Testis (tissue), 3 donors: ENCODE measurements around the gene CDX2. TPM values are rescaled to one million over a fixed set of nuclear protein-coding genes. Genes with fewer than 3 reads are reported as not detected.

Source experiments
- DNase-seq: peaks from one replicate; pipeline ENCODE4 v3.0.0-alpha.2; 2019
- H3K27ac ChIP-seq, 2 donors: fragments of 200-600 bp; sonication (generic); one replicate each; pipeline ENCODE4 v1.5.1; 2019
- H3K27me3 ChIP-seq: fragments of 200-600 bp; sonication (generic); one replicate; pipeline ENCODE4 v1.5.1; 2019
- H3K36me3 ChIP-seq: fragments of 200-600 bp; sonication (generic); one replicate; pipeline ENCODE4 v1.5.1; 2017; ENCODE audit warnings: low read depth; ENCODE audit errors: missing control alignments
- H3K4me1 ChIP-seq: fragments of 200-600 bp; sonication (generic); one replicate; pipeline ENCODE4 v1.5.1; 2019
- H3K4me3 ChIP-seq, 2 donors: fragments of 200-600 bp; sonication (generic); one replicate each; pipeline ENCODE4 v1.5.1; 2017 to 2019
- H3K9me3 ChIP-seq: fragments of 200-600 bp; sonication (generic); one replicate; pipeline ENCODE4 v1.5.1; 2017
- POLR2A ChIP-seq: fragments of 450-650 bp; IDR thresholded peaks from one replicate; pipeline ENCODE4 v1.6.1; 2017; ENCODE audit warnings: antibody characterized with exemption, mild to moderate bottlenecking, moderate library complexity
- WGBS, 2 donors: methylation state at CpG; one replicate each; pipeline ENCODE4 v1.1.5; 2018; 5-methylcytosine and 5-hydroxymethylcytosine counted together
- intact Hi-C: fragments of 100-400 bp; cut with DNase I; formaldehyde crosslinking; loops from one replicate; pipeline ENCODE4 v1.15.1; 2023; ENCODE audit warnings: low total_unique reads
- polyA plus RNA-seq: library from polyadenylated mRNA; stranded (reverse); fragments of 350-450 nt; fragmentation: Illumina TruSeq; extraction: RNeasy Lipid Tissue Mini Kit (QIAGEN cat#74804); gene quantifications from one replicate; pipeline ENCODE4 v1.2.3, GENCODE V29; 2014; ENCODE audit warnings: low read depth, low replicate concordance; ENCODE audit not compliant: insufficient read depth
- small RNA-seq, 2 donors: library from RNA; depleted of rRNA; stranded (forward); fragments of <200 nt; gene quantifications; one replicate each; pipeline ENCODE3, GENCODE V24; 2016
- total RNA-seq, 2 donors: library from RNA; depleted of rRNA; stranded (reverse); fragments of >200 nt; gene quantifications; one replicate each; pipeline ENCODE4 v1.2.3, GENCODE V29; 2016
- TF ChIP-seq, protein P1 (sequence below), 3 experiments: fragments of 450-650 bp in 2 of 3; fragments of 200-600 bp in 1 of 3; sonication (generic) in 1 of 3; IDR thresholded peaks; one replicate each; pipeline ENCODE4 v1.5.1; 2016 to 2019; ENCODE audit warnings: antibody characterized with exemption in 3 of 3, mild to moderate bottlenecking in 2 of 3, moderate library complexity in 1 of 3

Gene CDX2
- total and polyA plus RNA-seq, 3 donors from 2014 or later, result 0.06 to 0.08 TPM; not detected in 1

DNA sequence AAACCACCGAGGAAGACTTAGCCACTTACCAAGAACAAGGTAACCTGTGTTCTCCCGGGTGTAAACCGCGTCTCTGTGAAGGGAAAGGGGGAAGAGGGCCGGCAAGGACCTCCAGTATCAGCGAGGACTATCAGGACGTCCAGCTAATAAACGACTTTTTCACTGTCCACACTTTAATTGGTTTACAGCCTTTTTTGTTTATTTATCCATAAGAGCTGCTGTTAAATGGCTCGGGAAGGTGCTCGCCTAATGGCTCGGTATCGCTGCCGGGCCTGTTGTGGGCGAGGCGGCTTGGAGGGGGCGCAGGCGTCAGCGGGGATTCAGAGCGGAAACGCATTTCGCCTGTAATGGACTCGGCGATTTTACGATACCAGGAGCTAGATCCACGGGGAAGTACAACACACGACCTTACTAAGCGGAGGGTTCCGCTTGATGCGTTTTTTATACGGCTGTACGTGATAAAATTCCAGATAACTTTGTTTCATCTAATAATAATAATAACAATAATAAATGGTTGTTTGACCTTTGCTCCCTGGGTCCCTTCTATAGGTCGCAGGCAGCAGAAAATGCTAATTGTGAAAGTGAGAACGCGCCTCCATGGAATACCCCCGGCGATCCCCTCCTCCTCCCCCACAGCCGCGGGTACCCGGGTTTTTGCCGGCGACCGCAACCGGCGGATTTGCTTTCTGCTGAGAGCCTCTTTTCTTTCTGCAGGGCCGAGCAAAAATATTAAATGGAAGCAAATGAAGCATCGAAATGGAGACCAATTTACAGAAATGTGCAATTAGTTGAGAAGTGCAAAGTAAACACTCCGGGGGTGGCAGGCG is 51.8 kb downstream of the CDX2 start:
- Histone ChIP-seq H3K27ac (no peak overlapping the region), H3K4me1 (peaks cover 21% of the 10 kb centered on the region), H3K4me3 (no peak overlapping the region), H3K36me3 (no peaks in the 10 kb centered on the region), H3K27me3 (no peaks in the 10 kb centered on the region), H3K9me3 (no peaks in the 10 kb centered on the region)
- TF ChIP-seq, protein P1, sequence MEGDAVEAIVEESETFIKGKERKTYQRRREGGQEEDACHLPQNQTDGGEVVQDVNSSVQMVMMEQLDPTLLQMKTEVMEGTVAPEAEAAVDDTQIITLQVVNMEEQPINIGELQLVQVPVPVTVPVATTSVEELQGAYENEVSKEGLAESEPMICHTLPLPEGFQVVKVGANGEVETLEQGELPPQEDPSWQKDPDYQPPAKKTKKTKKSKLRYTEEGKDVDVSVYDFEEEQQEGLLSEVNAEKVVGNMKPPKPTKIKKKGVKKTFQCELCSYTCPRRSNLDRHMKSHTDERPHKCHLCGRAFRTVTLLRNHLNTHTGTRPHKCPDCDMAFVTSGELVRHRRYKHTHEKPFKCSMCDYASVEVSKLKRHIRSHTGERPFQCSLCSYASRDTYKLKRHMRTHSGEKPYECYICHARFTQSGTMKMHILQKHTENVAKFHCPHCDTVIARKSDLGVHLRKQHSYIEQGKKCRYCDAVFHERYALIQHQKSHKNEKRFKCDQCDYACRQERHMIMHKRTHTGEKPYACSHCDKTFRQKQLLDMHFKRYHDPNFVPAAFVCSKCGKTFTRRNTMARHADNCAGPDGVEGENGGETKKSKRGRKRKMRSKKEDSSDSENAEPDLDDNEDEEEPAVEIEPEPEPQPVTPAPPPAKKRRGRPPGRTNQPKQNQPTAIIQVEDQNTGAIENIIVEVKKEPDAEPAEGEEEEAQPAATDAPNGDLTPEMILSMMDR (IDR thresholded peaks at IDR 0.05), result no peak
- TF ChIP-seq POLR2A, result no peak
- DNase-seq, result no peak
- intact Hi-C loops, result no loop called here
- 4 to 6% methylated on average over 48 of the region's 48 CpGs for WGBS, 2 donors

DNA sequence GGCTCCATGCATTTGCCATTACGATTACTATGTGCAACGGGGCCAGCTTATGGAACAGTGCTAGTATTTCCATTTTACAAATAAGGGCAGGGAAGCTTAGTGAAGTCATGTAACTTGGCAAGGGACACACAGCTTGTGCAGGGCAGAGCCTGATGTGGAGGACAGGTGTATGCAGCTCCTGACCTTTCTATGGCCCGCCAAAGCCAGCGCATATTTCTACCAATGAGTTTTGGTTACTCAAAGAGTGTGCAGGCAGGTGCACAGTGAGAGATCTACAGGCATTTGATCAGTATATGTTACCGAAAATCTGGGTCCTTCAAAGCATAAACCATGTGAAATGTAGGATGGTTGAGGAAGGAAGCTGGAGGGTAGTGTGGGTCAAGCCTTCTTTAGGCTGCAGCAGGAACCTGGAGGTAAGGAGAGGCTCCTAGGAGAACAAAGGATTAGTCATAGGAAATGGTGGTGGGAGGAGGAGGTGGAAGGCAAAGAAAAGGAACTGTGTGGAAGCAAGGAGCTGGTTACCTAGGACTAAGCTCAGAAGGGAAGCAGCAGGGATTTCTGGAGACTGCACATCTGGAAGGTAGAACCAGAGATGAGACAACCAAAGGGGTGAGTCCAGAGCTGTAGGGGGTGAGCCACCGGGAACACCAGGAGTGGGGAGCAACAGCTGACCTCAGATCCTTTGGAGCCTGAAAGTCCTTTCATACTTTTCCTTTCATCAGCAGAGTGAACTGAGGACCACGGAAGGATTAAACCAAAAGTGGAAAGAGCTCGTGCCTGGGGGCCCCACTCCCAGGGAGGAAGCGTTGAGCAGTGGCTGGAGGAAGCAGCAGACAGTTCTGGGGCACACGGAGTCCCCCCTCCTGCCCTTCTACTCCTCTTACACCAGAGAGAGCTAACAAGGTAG is 53.6 kb downstream of the CDX2 start:
- H3K27ac ChIP-seq, result no peak overlapping the region
- no peaks in the 10 kb centered on the region for H3K27me3 ChIP-seq
- H3K4me3 ChIP-seq, result no peak overlapping the region
- H3K9me3 ChIP-seq, result no peaks in the 10 kb centered on the region
- DNase-seq, result no peak
- no peak for TF ChIP-seq POLR2A
- TF ChIP-seq, protein P1 (IDR thresholded peaks at IDR 0.05), result no peak
- peaks cover 15% of the 10 kb centered on the region for H3K4me1 ChIP-seq
- WGBS, 2 donors, result 51 to 52% methylated on average over 10 of the region's 10 CpGs
- no peaks in the 10 kb centered on the region for H3K36me3 ChIP-seq
- intact Hi-C loops, result no loop called here

DNA sequence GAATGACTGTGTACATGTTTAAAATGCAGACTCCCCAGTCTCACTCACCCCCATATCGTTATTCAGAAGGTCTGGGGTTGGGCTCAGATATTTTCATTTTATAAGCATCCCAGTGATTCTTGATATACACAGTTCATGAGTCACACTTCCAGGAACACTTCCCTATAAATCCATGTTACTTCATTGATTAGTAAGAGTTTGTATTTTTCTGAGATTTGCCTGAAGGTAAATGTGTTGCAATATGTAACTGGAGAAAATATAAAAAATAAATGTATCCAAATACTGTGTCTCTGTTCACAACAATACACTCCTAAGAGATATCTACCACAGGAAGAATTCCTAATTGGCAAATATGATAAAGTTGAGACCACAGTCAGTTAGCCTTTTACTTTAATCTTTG is 56.0 kb downstream of the CDX2 start:
- no peak for DNase-seq
- intact Hi-C loops, result no loop called here
- Histone ChIP-seq H3K4me1 (peaks cover 7% of the 10 kb centered on the region), H3K27ac (no peak overlapping the region), H3K4me3 (no peak overlapping the region), H3K27me3 (no peaks in the 10 kb centered on the region), H3K9me3 (no peaks in the 10 kb centered on the region), H3K36me3 (no peaks in the 10 kb centered on the region)
- WGBS, 2 donors, result 85 to 90% methylated on average over 1 of the region's 1 CpG
- no peak for TF ChIP-seq POLR2A

DNA sequence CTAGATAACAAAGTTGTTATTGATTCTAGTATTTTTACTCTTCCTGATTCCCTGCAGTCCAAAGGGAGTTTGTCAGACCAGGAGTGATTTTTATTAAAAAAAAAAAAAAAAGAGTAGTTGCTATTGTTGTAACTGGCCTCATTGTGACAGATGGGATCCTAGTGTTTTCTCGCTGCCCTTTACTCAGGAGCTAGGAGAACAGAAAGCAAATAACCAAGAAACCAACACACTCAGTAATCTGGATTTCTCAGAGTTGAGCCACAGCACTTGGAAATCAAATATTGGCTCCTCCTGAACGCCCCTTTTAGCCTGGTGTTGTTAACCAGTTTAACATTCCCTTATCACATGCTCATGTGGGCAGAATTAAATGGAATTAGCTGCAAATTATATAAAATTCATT is 57.6 kb downstream of the CDX2 start:
- 48 to 59% methylated on average over 2 of the region's 2 CpGs for WGBS, 2 donors
- TF ChIP-seq, protein P1 (IDR thresholded peaks at IDR 0.05), result no peak
- no peak for TF ChIP-seq POLR2A
- H3K27ac ChIP-seq, result no peak overlapping the region
- H3K27me3 ChIP-seq, result no peaks in the 10 kb centered on the region
- H3K4me1 ChIP-seq, result no peaks in the 10 kb centered on the region
- no peak overlapping the region for H3K4me3 ChIP-seq
- no peaks in the 10 kb centered on the region for H3K36me3 ChIP-seq
- no peak for DNase-seq
- intact Hi-C loops, result no loop called here
- no peaks in the 10 kb centered on the region for H3K9me3 ChIP-seq

Small RNA genes within 50 kb of the gene (small RNA-seq; reads per million reads assigned to genes)
- gene ATP5F1EP2 (0 reads per million in 2 donors), gene RN7SL272P (0 reads per million in 2 donors)

Other genes with a start within 250 kb of the CDX2 start
- gene GSX1, start 176.8 kb downstream of the CDX2 start, total RNA-seq, result not detected
- gene GSX1, start 176.8 kb downstream of the CDX2 start, polyA plus RNA-seq, result not detected
- gene PDX1, start 49.3 kb downstream of the CDX2 start, total RNA-seq, result under 1 TPM; 0.12 to 0.24 TPM
- not detected for gene PDX1, start 49.3 kb downstream of the CDX2 start, polyA plus RNA-seq
- 1 to 10 TPM in 1 of 2 donors, under 1 TPM in 1; 0.87 to 1.6 TPM for gene URAD, start 19.4 kb upstream of the CDX2 start, total RNA-seq
- not detected for gene URAD, start 19.4 kb upstream of the CDX2 start, polyA plus RNA-seq
- 1 to 10 TPM; 1.8 to 2.4 TPM for gene FLT3, start 131.3 kb upstream of the CDX2 start, total RNA-seq
- 2.5 TPM for gene FLT3, start 131.3 kb upstream of the CDX2 start, polyA plus RNA-seq
- 10 to 100 TPM; 74.8 to 76.2 TPM for gene PAN3, start 169.2 kb upstream of the CDX2 start, total RNA-seq
- 30.2 TPM for gene PAN3, start 169.2 kb upstream of the CDX2 start, polyA plus RNA-seq